HCT116 (cell line): ENCODE measurements around the gene HAO1. TPM values are rescaled to one million over a fixed set of nuclear protein-coding genes. Genes with fewer than 3 reads are reported as not detected.

ENCODE experiments used
- ATAC-seq: fragments of 200-7000 bp; cut with Tn5 transposase; 2 replicates; pipeline ENCODE4 v1.9.1; 2020; ENCODE audit warnings: mild to moderate bottlenecking, moderate library complexity
- BruUV-seq: library from RNA; stranded (reverse); fragments of 400-500 nt; replicated peaks from 2 replicates; lab custom pipeline; 2021; lab: Mats Ljungman, UMichigan
- CTCF ChIA-PET: fragments of 300-600 bp; sonication (Branson Sonifier 250); formaldehyde crosslinking; loops from one replicate; lab custom pipeline; 2021; ENCODE audit warnings: antibody characterized with exemption; lab: Charles Lee
- POLR2A ChIA-PET: fragments of 300-600, 350-600 bp; sonication (Branson Sonifier 250); formaldehyde crosslinking; loops from one replicate; lab custom pipeline; 2021; ENCODE audit warnings: antibody characterized with exemption; lab: Charles Lee
- RAD21 ChIA-PET, 2 experiments: fragments of 300-600 bp; sonication (Branson Sonifier 250); formaldehyde crosslinking; loops; one replicate each; lab custom pipeline; 2023; ENCODE audit warnings: low total read pairs in 2 of 2; ENCODE audit not compliant: uncharacterized antibody in 2 of 2, unreplicated experiment in 2 of 2, low non-redundant PET in 1 of 2; lab: Charles Lee
- DNase-seq: peaks from one replicate; pipeline ENCODE4 v3.0.0-alpha.2; 2010; ENCODE audit warnings: low read depth, low spot score
- H2AFZ ChIP-seq: fragments of 200-600 bp; shearing (Covaris generic), sonication (generic); 2 replicates; pipeline ENCODE4 v1.6.1; 2017; ENCODE audit warnings: low read depth, mixed run types, mixed read lengths, antibody characterized with exemption, low read length; ENCODE audit not compliant: poor library complexity, severe bottlenecking
- H3K27ac ChIP-seq: 2 replicates; pipeline ENCODE4 v1.5.1; 2012; ENCODE audit warnings: low read depth, low read length
- H3K27me3 ChIP-seq: fragments of 200-600 bp; sonication (generic); 2 replicates; pipeline ENCODE4 v1.6.1; 2016; ENCODE audit warnings: mixed run types, low read length, mixed read lengths; ENCODE audit not compliant: insufficient read depth
- H3K36me3 ChIP-seq, 2 experiments: fragments of 200-500 bp in 1 of 2; fragments of 200-600 bp in 1 of 2; sonication (Bioruptor generic) in 1 of 2; sonication (generic) in 1 of 2; 2 replicates each; pipeline versions ENCODE4 v1.5.1 to v1.6.1; 2014 to 2016; ENCODE audit warnings: low read length in 2 of 2, inconsistent platforms in 1 of 2, mixed read lengths in 1 of 2, mixed run types in 1 of 2; ENCODE audit not compliant: insufficient read depth in 2 of 2, control insufficient read depth in 1 of 2
- H3K4me1 ChIP-seq, 2 experiments: fragments of 200-600 bp in 1 of 2; sonication (generic) in 1 of 2; 2 replicates each; pipeline versions ENCODE4 v1.5.1 to v1.6.1; 2012 to 2017; ENCODE audit warnings: low read length in 2 of 2, inconsistent platforms in 1 of 2, mild to moderate bottlenecking in 1 of 2, mixed read lengths in 1 of 2, mixed run types in 1 of 2, moderate library complexity in 1 of 2; ENCODE audit not compliant: insufficient read depth in 2 of 2, control insufficient read depth in 1 of 2
- H3K4me2 ChIP-seq: fragments of 200-600 bp; sonication (generic); 2 replicates; pipeline ENCODE4 v1.6.1; 2017; ENCODE audit warnings: mixed run types, low read length, mixed read lengths
- H3K4me3 ChIP-seq, 2 experiments: fragments of 200-600 bp in 1 of 2; sonication (generic) in 1 of 2; replicated peaks in 1 of 2; 2 replicates each; pipeline ENCODE4 v1.5.1; 2011 to 2016; ENCODE audit warnings: low read length in 2 of 2, control low read depth in 1 of 2, low read depth in 1 of 2, mild to moderate bottlenecking in 1 of 2, mixed read lengths in 1 of 2, mixed run types in 1 of 2
- H3K79me2 ChIP-seq: fragments of 200-600 bp; sonication (generic); 2 replicates; pipeline ENCODE4 v1.6.1; 2017; ENCODE audit warnings: mild to moderate bottlenecking, mixed run types, low read length, moderate library complexity, mixed read lengths; ENCODE audit not compliant: insufficient read depth
- H3K9ac ChIP-seq: fragments of 200-600 bp; sonication (generic); 2 replicates; pipeline ENCODE4 v1.6.1; 2016; ENCODE audit warnings: low read length, mixed read lengths
- H3K9me2 ChIP-seq: fragments of 200-600 bp; sonication (generic), shearing (Covaris generic); 2 replicates; pipeline ENCODE4 v1.6.1; 2017; ENCODE audit warnings: mixed run types, mild to moderate bottlenecking, moderate library complexity; ENCODE audit not compliant: insufficient read depth
- H3K9me3 ChIP-seq, 2 experiments: fragments of 200-500 bp in 1 of 2; fragments of 200-600 bp in 1 of 2; sonication (Bioruptor generic) in 1 of 2; sonication (generic) in 1 of 2; 2 replicates each; pipeline ENCODE4 v1.6.1; 2014 to 2017; ENCODE audit warnings: low read length in 2 of 2, mixed read lengths in 2 of 2, inconsistent platforms in 1 of 2, low read depth in 1 of 2, mild to moderate bottlenecking in 1 of 2, mixed run types in 1 of 2, moderate library complexity in 1 of 2; ENCODE audit not compliant: control insufficient read depth in 1 of 2, insufficient read depth in 1 of 2
- H4K20me1 ChIP-seq: fragments of 200-600 bp; sonication (generic), shearing (Covaris generic); 2 replicates; pipeline ENCODE4 v1.6.1; 2017; ENCODE audit warnings: mixed run types, mild to moderate bottlenecking, moderate library complexity; ENCODE audit not compliant: insufficient read depth
- CEBPB ChIP-seq: IDR thresholded peaks from 2 replicates; pipeline ENCODE4 v1.6.1; 2012; ENCODE audit warnings: low read depth
- EZH2 ChIP-seq: fragments of 200-600 bp; sonication (generic); IDR thresholded peaks from 2 replicates; pipeline ENCODE4 v1.6.1; 2017; ENCODE audit warnings: antibody characterized with exemption, mixed run types
- POLR2A ChIP-seq: IDR thresholded peaks from 2 replicates; pipeline ENCODE4 v1.7.0; 2011; ENCODE audit warnings: borderline replicate concordance; ENCODE audit not compliant: insufficient read depth, insufficient read length; ENCODE audit errors: extremely low read depth
- POLR2AphosphoS5 ChIP-seq: IDR thresholded peaks from 2 replicates; pipeline ENCODE4 v1.6.1; 2011; ENCODE audit warnings: mild to moderate bottlenecking, low read depth, low read length, moderate library complexity
- RAD21 ChIP-seq: IDR thresholded peaks from 2 replicates; pipeline ENCODE4 v1.6.1; 2012; ENCODE audit warnings: low read depth, mild to moderate bottlenecking
- SIN3A ChIP-seq: IDR thresholded peaks from 2 replicates; pipeline ENCODE4 v1.6.1; 2012; ENCODE audit warnings: low read depth
- SRF ChIP-seq: IDR thresholded peaks from 2 replicates; pipeline ENCODE4 v1.6.1; 2012; ENCODE audit warnings: low read depth
- ZFX ChIP-seq: fragments of 450-650 bp; IDR thresholded peaks from 2 replicates; pipeline ENCODE4 v1.6.1; 2017
- intact Hi-C: fragments of 100-400 bp; cut with micrococcal nuclease; formaldehyde crosslinking; loops from 2 replicates; pipeline ENCODE4 v1.10.0; 2022
- total RNA-seq: library from RNA; stranded (reverse); gene quantifications from one replicate; pipeline ENCODE4 v1.2.1, GENCODE V29; 2021; ENCODE audit not compliant: unreplicated experiment
- TF ChIP-seq, protein P1 (sequence below): IDR thresholded peaks from 2 replicates; pipeline ENCODE4 v1.6.1; 2011; ENCODE audit warnings: mild to moderate bottlenecking, low read length, moderate library complexity; ENCODE audit not compliant: insufficient replicate concordance; ENCODE audit errors: extremely low read depth
- TF ChIP-seq, protein P2 (sequence below): IDR thresholded peaks from 2 replicates; pipeline ENCODE4 v1.6.1; 2012
- TF ChIP-seq, protein P3 (sequence below): IDR thresholded peaks from 2 replicates; pipeline ENCODE4 v1.6.1; 2012

The HAO1 gene
- total RNA-seq, 1 experiment from 2014 or later = 0.12 TPM

DNA sequence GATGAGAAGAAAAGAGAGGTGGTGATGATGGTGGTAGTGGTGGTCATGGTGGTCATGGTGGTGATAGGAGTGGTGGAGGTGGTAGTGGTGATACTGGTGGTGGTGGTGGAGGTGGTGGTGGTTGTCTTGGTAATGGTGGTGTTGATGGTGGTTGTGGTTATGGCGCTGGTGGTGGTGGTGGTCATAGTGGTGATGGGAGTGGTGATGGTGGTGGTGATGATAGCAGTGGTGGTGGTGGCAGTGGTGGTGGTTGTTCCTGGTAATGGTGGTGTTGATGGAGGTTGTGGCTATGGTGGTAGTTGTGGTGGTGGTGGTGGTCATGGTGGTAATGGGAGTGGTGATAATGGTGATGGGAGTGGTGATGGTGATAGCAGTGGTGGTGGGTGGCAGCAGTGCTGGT, 36.8 kb downstream of the HAO1 start:
- intact Hi-C loops = no loop called here
- H3K4me1 ChIP-seq = no peaks in the 10 kb centered on the region
- H3K9me3 ChIP-seq = no peaks in the 10 kb centered on the region
- no peak overlapping the region for H3K27ac ChIP-seq
- H4K20me1 ChIP-seq = no peaks in the 10 kb centered on the region
- RAD21 ChIA-PET = no interaction called here
- CTCF ChIA-PET = no interaction called here
- POLR2A ChIA-PET = no interaction called here
- TF ChIP-seq, protein P1, sequence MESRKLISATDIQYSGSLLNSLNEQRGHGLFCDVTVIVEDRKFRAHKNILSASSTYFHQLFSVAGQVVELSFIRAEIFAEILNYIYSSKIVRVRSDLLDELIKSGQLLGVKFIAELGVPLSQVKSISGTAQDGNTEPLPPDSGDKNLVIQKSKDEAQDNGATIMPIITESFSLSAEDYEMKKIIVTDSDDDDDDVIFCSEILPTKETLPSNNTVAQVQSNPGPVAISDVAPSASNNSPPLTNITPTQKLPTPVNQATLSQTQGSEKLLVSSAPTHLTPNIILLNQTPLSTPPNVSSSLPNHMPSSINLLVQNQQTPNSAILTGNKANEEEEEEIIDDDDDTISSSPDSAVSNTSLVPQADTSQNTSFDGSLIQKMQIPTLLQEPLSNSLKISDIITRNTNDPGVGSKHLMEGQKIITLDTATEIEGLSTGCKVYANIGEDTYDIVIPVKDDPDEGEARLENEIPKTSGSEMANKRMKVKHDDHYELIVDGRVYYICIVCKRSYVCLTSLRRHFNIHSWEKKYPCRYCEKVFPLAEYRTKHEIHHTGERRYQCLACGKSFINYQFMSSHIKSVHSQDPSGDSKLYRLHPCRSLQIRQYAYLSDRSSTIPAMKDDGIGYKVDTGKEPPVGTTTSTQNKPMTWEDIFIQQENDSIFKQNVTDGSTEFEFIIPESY = no peak
- H3K36me3 ChIP-seq = no peaks in the 10 kb centered on the region
- no peaks in the 10 kb centered on the region for H3K79me2 ChIP-seq
- no peak overlapping the region for H3K4me2 ChIP-seq
- no peak overlapping the region for H3K9ac ChIP-seq
- DNase-seq (no peak), ATAC-seq (no peak)
- H2AFZ ChIP-seq = no peak overlapping the region
- no TSS peak for BruUV-seq
- no peaks in the 10 kb centered on the region for H3K27me3 ChIP-seq
- no peaks in the 10 kb centered on the region for H3K9me2 ChIP-seq
- H3K4me3 ChIP-seq = no peak overlapping the region

DNA sequence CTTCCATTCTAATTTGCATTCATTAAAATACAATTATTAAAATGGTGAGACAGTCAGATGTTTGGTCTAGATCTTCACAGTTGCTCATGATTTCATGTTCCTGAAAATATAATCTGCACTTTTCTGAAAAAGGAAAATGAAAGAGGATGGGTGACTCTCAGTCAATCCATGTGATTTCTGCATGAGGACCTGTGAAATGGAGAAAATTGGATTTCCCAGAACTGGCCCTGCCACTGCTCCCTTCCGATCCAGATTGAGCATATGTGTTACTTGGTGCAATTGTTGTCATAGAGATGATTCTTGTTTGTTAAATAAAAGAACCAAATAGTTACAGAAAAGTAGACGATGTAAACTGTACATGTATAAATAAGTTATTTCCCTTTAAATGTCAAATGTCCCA, 37.4 kb downstream of the HAO1 start:
- BruUV-seq = no TSS peak
- CTCF ChIA-PET = no interaction called here
- no peaks in the 10 kb centered on the region for H4K20me1 ChIP-seq
- DNase-seq (no peak), ATAC-seq (no peak)
- H3K4me1 ChIP-seq = no peaks in the 10 kb centered on the region
- no peaks in the 10 kb centered on the region for H3K9me3 ChIP-seq
- RAD21 ChIA-PET = no interaction called here
- intact Hi-C loops = no loop called here
- no peak overlapping the region for H3K9ac ChIP-seq
- H3K36me3 ChIP-seq = no peaks in the 10 kb centered on the region
- H2AFZ ChIP-seq = no peak overlapping the region
- POLR2A ChIA-PET = no interaction called here
- H3K79me2 ChIP-seq = no peaks in the 10 kb centered on the region
- H3K4me2 ChIP-seq = no peak overlapping the region
- no peak overlapping the region for H3K27ac ChIP-seq
- H3K9me2 ChIP-seq = no peaks in the 10 kb centered on the region
- H3K27me3 ChIP-seq = no peaks in the 10 kb centered on the region
- TF ChIP-seq, protein P2, sequence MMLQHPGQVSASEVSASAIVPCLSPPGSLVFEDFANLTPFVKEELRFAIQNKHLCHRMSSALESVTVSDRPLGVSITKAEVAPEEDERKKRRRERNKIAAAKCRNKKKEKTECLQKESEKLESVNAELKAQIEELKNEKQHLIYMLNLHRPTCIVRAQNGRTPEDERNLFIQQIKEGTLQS = no peak
- TF ChIP-seq CEBPB (no peak), RAD21 (no peak), SRF (no peak), ZFX (no peak), POLR2A (no peak), POLR2AphosphoS5 (no peak), EZH2 (no peak), SIN3A (no peak)
- TF ChIP-seq, protein P3, sequence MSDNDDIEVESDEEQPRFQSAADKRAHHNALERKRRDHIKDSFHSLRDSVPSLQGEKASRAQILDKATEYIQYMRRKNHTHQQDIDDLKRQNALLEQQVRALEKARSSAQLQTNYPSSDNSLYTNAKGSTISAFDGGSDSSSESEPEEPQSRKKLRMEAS = no peak
- no peak overlapping the region for H3K4me3 ChIP-seq
